HG03442 (cell line): ENCODE measurements around the gene MYO7A.

Experiments
- ATAC-seq: cut with Tn5 transposase; IDR thresholded peaks from one replicate; pipeline ENCODE4 v1.9.1; 2021; ENCODE audit warnings: mild to moderate bottlenecking, moderate library complexity; ENCODE audit not compliant: unreplicated experiment

The MYO7A gene

DNA sequence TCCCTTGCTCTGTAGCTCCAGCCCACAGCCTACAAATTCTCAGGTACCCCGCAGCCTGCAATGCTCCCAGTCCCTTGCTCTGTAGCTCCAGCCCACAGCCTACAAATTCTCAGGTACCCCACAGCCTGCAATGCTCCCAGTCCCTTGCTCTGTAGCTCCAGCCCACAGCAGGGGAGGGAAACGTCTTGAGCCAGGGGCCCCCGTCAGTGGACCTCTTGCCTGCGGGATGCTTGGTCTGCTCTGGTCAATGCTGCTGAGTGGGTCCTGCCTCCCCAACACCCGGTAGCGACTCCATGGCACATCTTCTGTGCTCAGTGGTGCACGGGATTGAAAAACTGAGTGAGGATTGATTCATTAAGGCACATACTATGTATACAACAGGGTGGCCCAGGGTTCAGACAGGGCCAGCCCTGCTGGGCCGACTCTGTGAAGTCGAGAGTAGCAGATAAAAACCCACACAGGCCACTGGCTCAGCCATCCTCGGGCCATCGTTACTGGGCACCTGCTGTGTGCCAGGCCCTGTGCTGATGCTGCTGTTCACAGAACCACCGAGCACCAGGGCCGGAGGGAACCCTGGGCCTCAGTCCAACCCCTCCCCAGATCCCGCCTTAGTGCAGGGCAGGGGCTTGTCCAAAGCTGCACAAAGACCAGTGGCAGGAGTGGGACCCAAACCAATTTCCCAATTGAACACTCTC, 69.7 kb downstream of the MYO7A start:
- no peak for ATAC-seq

DNA sequence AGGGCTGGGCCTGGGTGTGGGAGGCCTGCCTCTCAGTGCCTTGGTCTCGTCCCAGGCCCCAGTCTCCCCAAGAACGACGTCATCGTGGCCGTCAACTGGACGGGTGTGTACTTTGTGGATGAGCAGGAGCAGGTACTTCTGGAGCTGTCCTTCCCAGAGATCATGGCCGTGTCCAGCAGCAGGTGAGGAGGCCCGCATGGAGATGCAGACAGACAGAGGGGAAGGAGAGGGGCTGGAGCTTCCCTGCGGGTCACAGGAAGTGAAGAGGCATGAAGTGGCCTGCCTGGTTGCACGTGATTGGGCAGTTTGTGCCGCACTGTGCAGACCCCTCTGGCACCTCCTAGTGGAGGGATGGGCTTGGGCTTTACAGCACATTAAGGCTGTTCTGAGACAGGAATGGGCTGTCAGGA, 70.4 kb downstream of the MYO7A start:
- no peak for ATAC-seq

DNA sequence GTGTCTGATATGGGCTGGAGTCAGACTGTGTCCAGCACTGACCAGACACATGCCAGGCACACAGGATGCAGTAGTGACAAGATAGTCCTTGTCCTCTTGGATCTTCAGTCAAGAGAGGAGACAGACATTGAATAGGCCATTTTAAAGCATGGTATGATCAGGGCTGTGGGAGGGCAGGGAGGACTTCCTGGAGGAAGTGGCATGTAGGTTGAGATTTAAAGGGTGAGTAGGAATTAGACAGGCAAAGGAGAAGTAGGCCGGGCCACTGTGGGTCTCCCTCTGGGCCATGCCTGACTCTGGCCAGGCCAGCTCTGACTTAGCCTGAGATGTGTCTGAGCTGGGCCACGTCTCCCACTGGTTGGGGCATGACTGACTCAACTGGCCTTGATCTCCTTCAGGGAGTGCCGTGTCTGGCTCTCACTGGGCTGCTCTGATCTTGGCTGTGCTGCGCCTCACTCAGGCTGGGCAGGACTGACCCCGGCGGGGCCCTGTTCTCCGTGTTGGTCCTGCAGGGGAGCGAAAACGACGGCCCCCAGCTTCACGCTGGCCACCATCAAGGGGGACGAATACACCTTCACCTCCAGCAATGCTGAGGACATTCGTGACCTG, 71.2 kb downstream of the MYO7A start:
- ATAC-seq, result no peak

DNA sequence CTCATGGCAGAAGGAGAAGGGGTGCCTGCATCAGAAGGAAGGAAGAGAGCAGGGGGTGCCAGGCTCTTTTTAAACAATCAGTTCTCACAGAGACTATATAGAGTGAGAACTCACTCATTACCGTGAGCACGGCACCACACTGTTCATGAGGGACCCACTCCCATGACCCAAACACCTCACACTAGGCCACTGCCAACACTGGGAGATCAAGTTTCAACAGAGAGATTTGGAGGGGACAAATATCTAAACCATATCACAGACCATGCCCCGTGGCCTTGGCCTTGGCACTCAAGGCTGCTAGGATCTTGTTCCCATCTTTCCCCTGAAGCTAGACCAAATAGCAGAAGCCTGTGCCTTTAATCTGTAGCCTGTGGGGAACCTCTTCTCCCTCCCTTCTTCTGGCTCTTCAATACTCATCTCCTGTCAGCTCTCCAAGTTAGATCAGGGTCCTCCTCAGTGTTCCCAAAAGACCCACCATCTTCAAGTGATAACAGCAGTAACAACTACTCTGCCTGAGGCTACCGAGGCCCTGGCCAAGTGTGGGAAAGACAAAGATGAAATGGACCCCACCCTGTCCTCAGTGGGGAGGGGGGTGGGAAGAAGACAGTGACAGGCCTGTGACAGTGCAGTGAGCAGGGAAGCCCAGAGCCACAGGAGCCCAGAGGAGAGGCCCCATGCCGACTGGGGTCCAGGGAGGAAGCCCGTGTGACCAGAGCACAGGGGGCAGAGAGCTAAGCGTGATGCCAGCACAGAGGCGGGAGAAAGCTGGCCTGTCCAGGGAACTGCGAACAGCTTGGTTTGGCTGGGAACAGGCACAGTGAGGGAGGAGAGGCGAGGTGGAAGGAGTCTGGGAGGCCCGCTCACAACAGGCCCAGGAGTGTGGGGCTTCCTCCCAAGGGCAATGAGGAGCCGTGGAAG, 72.6 kb downstream of the MYO7A start:
- no peak for ATAC-seq

DNA sequence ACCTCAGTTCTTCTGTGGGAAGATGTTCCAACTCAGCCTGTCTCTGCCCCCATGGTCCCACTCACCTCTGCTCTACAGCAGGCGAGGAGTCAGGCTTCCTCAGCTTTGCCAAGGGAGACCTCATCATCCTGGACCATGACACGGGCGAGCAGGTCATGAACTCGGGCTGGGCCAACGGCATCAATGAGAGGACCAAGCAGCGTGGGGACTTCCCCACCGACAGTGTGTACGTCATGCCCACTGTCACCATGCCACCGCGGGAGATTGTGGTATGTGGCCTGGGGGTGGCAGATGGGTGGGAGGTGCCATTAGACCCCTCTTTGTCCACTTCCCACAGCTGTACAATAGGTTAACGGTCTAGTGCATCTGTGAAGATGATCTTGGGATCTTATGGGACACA, 73.3 kb downstream of the MYO7A start:
- no peak for ATAC-seq

DNA sequence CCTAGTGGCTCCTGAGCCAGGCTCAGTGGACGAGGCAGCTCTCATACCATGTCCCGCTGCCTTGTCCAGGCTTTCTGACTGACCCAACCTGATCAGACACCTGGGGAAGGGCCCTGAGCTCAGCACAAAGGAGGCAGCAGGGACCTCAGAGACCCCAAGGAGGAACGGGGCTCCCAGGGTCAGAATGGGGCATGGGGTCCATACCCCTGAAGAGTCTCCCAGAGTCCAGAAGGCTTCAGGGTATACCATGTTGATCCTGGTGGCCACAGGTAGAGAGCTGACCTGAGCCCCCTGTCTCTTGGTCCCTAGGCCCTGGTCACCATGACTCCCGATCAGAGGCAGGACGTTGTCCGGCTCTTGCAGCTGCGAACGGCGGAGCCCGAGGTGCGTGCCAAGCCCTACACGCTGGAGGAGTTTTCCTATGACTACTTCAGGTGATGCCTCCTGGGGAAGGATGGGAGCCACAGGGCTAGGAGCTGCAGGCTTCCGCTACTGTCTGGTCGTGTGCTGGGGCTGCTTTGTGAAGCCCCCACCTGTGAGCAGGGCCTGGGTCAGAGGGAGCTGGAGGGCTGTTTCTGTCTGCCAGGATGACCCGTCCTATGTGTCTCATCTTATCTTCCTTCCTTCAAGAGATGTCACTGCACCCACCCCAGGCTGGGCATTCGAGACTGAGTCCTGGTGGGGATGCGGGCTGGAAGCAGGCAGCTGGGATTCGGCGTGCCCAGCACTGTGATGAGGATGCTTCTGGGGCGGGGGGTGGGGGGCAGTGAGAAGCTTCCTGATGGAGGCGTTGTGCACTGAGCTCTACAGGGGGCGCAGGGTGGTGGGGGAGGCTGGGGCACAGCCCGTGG, 74.2 kb downstream of the MYO7A start:
- no peak for ATAC-seq

DNA sequence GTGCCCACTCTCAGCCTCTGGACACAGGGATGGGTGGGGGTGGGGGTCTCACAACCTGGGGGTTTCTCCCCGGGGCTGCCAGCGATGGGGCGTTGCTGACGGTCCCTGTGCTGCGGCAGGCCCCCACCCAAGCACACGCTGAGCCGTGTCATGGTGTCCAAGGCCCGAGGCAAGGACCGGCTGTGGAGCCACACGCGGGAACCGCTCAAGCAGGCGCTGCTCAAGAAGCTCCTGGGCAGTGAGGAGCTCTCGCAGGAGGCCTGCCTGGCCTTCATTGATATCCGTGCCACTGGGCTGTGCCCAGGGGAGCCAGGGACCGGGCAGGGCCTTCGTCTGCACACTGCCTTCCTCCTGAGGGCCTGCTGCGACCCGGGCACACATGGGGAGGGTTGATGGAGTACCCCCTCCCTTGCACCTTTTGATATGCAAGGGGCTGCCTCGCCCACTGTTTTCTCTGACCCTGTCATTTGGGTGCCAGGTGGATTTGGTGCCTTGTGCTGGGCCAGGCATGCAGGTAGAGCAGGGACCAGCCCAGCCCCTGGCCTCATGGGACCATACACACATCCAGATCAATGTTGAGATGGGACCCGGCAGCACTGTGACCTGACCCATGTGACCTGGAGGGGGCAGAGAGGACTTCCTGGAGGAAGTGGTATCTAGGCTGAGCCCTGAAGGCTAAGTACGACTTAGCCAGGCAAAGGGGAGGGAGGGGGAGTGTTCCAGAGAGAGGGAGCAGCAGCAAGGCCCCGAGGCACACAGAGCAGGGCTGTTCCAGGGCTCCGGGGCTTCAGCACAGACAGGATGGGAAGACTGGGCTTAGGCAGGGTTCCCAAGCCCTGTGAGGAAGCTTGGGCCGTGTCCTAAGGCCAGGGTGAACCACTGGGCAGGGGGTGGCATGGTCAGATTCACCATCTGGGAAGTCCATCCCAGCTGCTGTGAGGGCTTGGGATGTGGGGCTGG, 75.2 kb downstream of the MYO7A start:
- ATAC-seq, result no peak

DNA sequence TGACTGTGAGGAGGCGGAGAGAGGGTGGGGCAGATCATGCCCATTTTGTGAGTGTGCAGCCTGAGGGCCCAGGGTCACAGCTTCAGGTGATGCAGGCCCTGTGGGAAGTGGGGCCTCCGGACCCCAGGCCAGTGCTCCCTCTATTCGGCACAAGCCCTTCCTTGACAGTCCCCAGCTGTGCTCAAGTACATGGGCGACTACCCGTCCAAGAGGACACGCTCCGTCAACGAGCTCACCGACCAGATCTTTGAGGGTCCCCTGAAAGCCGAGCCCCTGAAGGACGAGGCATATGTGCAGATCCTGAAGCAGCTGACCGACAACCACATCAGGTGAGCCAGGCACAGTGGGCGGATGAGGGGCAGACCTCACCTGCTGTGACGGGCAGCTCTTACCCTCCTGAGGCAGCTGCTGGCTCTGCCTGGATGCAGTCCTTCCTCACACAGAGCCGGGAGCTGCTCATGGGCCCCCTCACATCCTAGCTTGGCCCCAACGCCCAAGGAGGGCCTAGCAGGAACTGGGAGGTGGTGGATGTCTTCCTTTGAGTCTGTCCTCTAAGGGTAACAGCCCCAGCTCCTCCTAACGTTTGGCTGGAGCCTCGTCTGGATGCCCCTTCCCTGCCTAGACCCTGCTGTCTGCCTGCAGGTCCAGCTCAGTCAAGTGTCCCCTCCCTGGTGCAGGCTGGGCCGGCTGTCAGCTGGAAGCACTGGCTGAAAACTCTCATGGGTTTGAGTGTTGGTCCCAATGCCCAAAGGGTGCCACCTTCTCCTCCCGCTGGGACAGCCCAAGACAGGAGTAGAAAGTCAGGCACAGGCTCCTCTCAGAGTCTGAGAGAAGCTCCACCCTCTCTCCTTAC, 76.1 kb downstream of the MYO7A start:
- ATAC-seq, result no peak

DNA sequence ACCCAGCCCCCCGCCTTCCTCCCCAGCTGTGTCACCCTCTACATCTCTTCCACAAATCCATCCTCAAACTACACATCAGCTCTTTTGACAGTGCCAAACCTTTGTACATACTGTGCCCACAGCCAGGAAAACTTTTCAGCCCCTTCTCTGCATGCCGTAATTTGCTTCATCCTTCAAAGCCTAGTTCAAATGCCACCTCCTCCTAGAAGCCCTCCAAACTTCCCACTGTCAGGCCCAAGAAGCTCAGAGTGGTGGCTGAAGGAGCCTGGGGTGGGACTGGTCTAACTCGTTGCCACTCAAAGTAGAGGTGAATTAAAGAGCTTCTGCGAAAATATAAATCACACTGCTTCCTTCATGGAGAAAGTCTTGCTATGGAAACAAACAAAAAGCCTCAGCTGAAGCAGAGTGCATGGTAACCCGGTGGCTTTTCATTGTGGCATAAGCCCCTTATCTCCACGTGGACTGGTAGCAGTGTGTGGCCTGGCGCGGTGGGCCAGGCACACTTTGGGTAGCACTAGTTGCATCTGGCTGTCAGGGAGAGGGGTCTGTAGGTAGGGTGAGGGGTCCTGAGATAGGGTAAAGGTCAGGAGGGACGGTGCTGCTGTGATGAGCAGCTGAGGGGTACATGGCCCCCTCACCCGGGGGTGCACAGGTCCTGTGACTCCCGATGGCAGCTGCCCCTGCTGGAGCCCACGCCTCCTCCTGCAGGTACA, 76.9 kb downstream of the MYO7A start:
- no peak for ATAC-seq

DNA sequence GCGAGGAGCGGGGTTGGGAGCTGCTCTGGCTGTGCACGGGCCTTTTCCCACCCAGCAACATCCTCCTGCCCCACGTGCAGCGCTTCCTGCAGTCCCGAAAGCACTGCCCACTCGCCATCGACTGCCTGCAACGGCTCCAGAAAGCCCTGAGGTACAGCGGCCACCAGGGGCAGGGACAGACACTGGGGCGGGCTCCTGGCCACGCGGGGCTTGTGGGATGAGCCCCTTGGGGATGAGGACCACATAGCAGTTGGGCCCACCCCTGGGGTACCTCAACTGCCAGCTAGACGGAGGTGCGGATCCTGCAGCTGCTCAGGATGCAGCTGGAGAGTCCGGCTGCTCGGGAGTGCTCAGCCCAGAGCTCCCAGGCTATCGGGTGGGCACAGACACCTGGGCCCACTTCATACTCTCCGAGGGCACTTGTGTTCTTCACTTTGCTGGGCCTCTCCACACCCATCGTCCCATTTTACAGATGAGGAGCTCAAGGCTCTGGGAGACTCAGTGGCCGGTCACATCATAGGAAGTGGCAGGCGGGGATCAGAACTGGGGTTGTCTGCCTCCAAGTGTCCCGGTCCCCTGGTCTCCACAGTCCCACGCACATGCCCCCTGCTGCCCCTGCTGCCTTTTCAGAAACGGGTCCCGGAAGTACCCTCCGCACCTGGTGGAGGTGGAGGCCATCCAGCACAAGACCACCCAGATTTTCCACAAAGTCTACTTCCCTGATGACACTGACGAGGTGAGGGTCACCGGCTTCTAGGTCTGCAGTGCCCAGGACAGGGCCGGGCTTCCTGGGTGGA, 77.6 kb downstream of the MYO7A start:
- no peak for ATAC-seq

DNA sequence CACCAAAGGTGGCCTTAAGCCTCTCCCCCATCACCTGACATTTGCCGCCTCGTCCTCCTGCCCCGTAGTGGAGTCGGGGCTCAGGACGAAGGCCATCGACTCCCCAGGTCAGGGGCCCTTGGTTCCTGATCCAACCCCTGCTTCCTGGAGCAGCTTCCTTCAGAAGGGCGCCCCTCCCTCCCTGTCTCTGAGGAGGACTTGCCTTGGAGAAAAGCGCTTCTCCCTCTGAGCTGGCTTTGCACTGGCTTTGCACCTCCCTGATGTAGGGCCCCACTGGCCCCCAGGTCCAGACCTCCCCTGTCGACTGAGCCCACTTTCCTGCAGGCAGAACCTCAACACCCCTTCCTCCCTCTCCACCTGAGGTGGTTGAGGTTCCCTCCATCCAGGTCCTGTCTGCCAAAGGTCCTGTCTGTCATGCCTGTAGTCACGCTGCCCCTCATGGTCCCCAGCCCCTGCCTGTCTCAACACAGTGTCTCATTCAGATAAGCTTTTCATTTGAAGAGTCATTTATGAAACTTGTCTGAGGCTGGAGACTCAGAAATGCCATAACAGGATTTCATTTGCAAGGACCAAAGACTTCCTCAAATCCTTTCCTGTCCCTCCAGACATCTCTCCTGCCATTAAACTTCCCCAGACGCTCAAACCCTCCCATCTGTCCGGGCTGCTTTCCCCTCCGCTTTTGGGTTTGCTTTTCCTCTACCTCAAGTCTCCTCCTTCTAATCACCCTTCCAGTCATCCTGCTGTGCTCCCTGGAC, 78.4 kb downstream of the MYO7A start:
- no peak for ATAC-seq

DNA sequence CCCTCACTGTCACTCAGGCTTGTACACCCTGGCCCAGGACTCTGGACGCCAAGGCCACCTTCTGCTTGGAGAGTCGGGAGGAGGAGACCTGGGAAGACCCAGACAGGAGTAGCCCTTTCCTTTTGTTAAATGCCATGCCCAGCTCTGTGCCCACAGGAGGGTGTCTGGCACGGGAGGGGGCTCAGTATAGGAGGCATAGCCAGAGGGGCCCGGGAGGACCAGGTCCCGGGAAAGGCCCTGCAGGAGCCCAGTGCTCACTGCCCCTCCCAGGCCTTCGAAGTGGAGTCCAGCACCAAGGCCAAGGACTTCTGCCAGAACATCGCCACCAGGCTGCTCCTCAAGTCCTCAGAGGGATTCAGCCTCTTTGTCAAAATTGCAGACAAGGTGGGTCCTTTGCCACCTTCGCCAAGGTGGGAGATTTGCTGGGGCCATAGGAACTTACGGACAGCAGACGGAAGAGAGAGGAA, 79.0 kb downstream of the MYO7A start:
- no peak for ATAC-seq

DNA sequence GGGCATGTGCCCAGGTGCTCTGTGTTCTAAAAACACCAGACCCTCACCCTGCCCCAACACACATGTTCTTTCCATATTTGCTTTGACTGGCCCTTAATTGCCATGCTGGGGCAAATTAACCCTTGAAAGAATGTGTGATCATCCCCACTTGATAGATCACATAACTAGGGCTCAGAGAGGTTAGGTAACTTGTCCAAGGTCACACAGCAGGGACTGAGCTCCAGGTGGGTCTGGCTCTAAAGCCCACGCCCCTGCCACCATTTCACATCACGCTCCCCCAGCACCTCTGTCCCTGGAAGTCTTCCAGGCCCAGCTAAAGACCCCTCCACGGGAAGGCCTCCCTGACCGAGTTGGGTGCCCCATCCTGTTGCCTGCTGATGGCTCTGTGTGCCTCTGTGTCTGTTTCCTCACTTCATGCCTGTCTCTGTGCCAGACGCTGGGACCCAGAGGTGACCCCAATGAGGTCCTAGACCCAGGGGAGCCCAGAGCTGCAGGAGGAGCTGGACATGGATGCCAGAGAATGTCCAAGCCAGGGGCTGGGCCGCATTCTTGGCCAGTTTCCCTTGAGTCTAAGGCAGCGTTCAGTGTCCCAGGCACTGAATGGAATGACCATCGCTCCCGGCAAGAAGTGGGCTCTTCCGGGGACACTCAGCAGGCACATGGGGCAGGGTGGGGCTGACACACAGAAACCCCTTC, 79.7 kb downstream of the MYO7A start:
- no peak for ATAC-seq

DNA sequence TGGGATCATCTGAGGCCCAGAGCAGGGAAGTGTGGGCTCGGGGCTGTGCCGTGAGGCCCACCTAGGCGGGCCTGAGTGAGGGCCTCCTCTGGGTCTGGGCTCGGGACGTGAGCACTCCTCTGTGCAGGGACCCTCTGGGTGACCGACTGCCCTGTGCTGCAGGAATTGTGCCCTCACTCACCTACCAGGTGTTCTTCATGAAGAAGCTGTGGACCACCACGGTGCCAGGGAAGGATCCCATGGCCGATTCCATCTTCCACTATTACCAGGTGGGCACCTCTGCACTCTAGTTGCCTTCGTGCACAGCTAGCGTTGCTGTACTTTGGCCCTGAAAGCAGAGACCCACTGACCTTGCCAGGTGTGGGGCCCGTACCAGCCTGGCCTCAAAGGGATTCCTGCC, 80.5 kb downstream of the MYO7A start:
- no peak for ATAC-seq

DNA sequence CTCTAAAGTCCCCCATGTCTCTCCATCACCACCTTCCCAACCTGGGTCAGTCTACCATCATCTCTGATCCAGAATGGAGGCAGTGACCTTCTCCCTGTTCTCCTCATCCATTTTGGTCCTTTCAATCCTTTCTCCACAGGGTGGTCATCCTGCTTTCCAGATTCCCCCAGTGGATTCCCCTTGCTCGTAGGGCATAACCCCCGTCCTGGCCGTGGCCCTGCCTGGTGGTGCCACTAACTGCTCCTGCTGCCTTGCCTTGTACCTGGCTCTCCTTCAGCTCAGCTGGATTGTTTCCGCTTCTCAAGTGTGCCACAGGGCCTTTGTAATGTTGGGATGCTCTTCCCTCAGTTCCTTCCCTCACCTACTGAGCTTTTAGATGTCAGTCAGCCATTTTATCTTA, 81.6 kb downstream of the MYO7A start:
- no peak for ATAC-seq

DNA sequence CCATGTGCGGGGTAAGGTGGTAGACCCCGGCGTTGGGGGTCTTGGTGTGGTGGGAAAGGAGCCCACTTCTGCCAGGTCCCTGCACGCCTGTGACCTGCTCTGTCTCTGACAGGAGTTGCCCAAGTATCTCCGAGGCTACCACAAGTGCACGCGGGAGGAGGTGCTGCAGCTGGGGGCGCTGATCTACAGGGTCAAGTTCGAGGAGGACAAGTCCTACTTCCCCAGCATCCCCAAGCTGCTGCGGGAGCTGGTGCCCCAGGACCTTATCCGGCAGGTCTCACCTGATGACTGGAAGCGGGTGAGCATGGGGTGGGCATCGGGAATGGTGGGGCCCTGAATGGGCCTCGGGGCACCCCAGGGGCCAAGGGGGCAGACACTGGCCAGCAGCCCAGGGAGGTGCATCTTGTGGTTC, 83.0 kb downstream of the MYO7A start:
- ATAC-seq, result no peak
